Measurements from ENCODE around the gene ACADS. TPM values are rescaled to one million over a fixed set of nuclear protein-coding genes. Genes with fewer than 3 reads are reported as not detected.
A peak's percentile ranks its signal among the peaks of the same experiment; 100 is the strongest.

ACADS gene
- total RNA-seq, 6 experiments from 2014 or later, result 94.1 to 172 (median 156) TPM

- no peaks in the 10 kb centered on the region for H3K9me3 ChIP-seq
- H3K36me3 ChIP-seq, result peaks cover 0 to 7% (median 0%) of the 10 kb centered on the region in 4 donors
- TF ChIP-seq POLR2A (IDR thresholded peaks at IDR 0.05) (no peak), CTCF (IDR thresholded peaks at IDR 0.05) (no peak)
- DNase-seq, result no peak
- H3K4me3 ChIP-seq, result no peak overlapping the region
- intact Hi-C loops (cut with DNase I), result no loop called here
- no peak for ATAC-seq
- no peaks in the 10 kb centered on the region for H3K27me3 ChIP-seq
- peaks cover 0 to 24% (median 8%) of the 10 kb centered on the region in 4 donors for H3K4me1 ChIP-seq
- WGBS (ENCODE audit: insufficient coverage, low coverage, low lambda C conversion rate, missing lambda C conversion rate), result 93% methylated on average over 6 of the region's 38 CpGs
- H3K27ac ChIP-seq, result no peak overlapping the region
Observed at GRCh38 chr12:120736404-120737331, 11.0 kb downstream of the ACADS start.

- WGBS (ENCODE audit: insufficient coverage, low coverage, low lambda C conversion rate, missing lambda C conversion rate), result 100% methylated on average over 7 of the region's 25 CpGs
- Histone ChIP-seq H3K4me3 (no peak overlapping the region), H3K36me3 (peaks cover 0 to 7% (median 0%) of the 10 kb centered on the region in 4 donors), H3K27me3 (no peaks in the 10 kb centered on the region), H3K4me1 (peaks cover 0 to 34% (median 13%) of the 10 kb centered on the region in 4 donors), H3K9me3 (no peaks in the 10 kb centered on the region), H3K27ac (no peak overlapping the region)
- ATAC-seq (no peak), DNase-seq (no peak)
- intact Hi-C loops (cut with DNase I), result no loop called here
- TF ChIP-seq CTCF (IDR thresholded peaks at IDR 0.05) (no peak), POLR2A (IDR thresholded peaks at IDR 0.05) (no peak)
Observed at GRCh38 chr12:120737557-120738251, 12.1 kb downstream of the ACADS start.

- H3K4me1 ChIP-seq, result peaks cover 0 to 34% (median 13%) of the 10 kb centered on the region in 4 donors
- DNase-seq (peak in 2 of 3 donors; percentile 80 to 83), ATAC-seq (peak; percentile 24 to 72 (median 32))
- peaks cover 0 to 7% (median 0%) of the 10 kb centered on the region in 4 donors for H3K36me3 ChIP-seq
- H3K4me3 ChIP-seq, result no peak overlapping the region
- H3K27ac ChIP-seq, result no peak overlapping the region
- TF ChIP-seq POLR2A (IDR thresholded peaks at IDR 0.05) (no peak), CTCF (IDR thresholded peaks at IDR 0.05) (no peak)
- H3K27me3 ChIP-seq, result no peaks in the 10 kb centered on the region
- intact Hi-C loops (cut with DNase I), result no loop called here
- 92% methylated on average over 2 of the region's 31 CpGs for WGBS (ENCODE audit: insufficient coverage, low coverage, low lambda C conversion rate, missing lambda C conversion rate)
- no peaks in the 10 kb centered on the region for H3K9me3 ChIP-seq
Observed at GRCh38 chr12:120738252-120739030, 12.8 kb downstream of the ACADS start.

GRCh38 chr12:120739031-120739762 is 13.6 kb downstream of the ACADS start:
- TF ChIP-seq POLR2A (IDR thresholded peaks at IDR 0.05), result no peak
- TF ChIP-seq CTCF (IDR thresholded peaks at IDR 0.05), result no peak
- no peak for DNase-seq
- intact Hi-C loops (cut with DNase I), result no loop called here
- Histone ChIP-seq H3K36me3 (peaks cover 0 to 7% (median 0%) of the 10 kb centered on the region in 4 donors), H3K9me3 (no peaks in the 10 kb centered on the region), H3K27me3 (no peaks in the 10 kb centered on the region), H3K27ac (no peak overlapping the region), H3K4me3 (no peak overlapping the region), H3K4me1 (peaks cover 0 to 34% (median 13%) of the 10 kb centered on the region in 4 donors)
- no CpG with 5 or more reads among the region's 38 CpGs for WGBS (ENCODE audit: insufficient coverage, low coverage, low lambda C conversion rate, missing lambda C conversion rate)
- ATAC-seq, result no peak
